A549 treated with RU486 at 1 μM for 4 hours (cell line): Measurements from ENCODE around the gene GALNT4. TPM values are rescaled to one million over a fixed set of nuclear protein-coding genes. Genes with fewer than 3 reads are reported as not detected.

Source experiments
- total RNA-seq: library from RNA; stranded (reverse); fragments of 200-300 nt; extraction: Qiagen RNA extraction; gene quantifications from 5 replicates; pipeline ENCODE4 v1.2.3, GENCODE V29; 2022; ENCODE audit warnings: low read depth

The GALNT4 gene
- 2.9 to 6.9 TPM (median 6.2 TPM) in 5 replicates for total RNA-seq

GRCh38 chr12:89524541-89525304 lies at the start of gene GALNT4:
Gene GALNT4, minus strand, starts transcription at chr12:89524796. Its CDS starts 247 bp downstream, at chr12:89524549.

GRCh38 chr12:89525824-89526770 lies 1.5 kb upstream of the GALNT4 start, which contains the start of gene POC1B:
Gene POC1B, minus strand, starts transcription at chr12:89526047. Its CDS starts 152 bp downstream, at chr12:89525895.

Other genes with a start within 250 kb of the GALNT4 start
- gene DUSP6, start 172.3 kb downstream of the GALNT4 start, total RNA-seq: 7.6 to 10.4 TPM (median 8.3 TPM) in 5 replicates
- gene POC1B, start 1.3 kb upstream of the GALNT4 start, total RNA-seq: 9.9 to 14.6 TPM (median 13.3 TPM) in 5 replicates
- gene ATP2B1, start 184.0 kb upstream of the GALNT4 start, total RNA-seq: 58.0 to 82.3 TPM (median 66.5 TPM) in 5 replicates